BLaER1 (cell line): ENCODE data around the gene LHX3.

Source experiments
- H3K27ac ChIP-seq: shearing (Covaris generic); formaldehyde crosslinking; 2 replicates; pipeline ENCODE4 v1.8.1; 2022
- H3K27me3 ChIP-seq: shearing (Covaris generic); formaldehyde crosslinking; 2 replicates; pipeline ENCODE4 v1.8.1; 2022
- H3K36me3 ChIP-seq: shearing (Covaris generic); formaldehyde crosslinking; 2 replicates; pipeline ENCODE4 v1.8.1; 2022
- H3K4me1 ChIP-seq: shearing (Covaris generic); formaldehyde crosslinking; 2 replicates; pipeline ENCODE4 v1.8.1; 2022
- H3K4me2 ChIP-seq: shearing (Covaris generic); formaldehyde crosslinking; 2 replicates; pipeline ENCODE4 v1.8.1; 2022
- H3K4me3 ChIP-seq: shearing (Covaris generic); formaldehyde crosslinking; 2 replicates; pipeline ENCODE4 v1.8.1; 2022
- H3K9ac ChIP-seq: shearing (Covaris generic); formaldehyde crosslinking; 2 replicates; pipeline ENCODE4 v1.8.1; 2022
- H3K9me3 ChIP-seq: shearing (Covaris generic); formaldehyde crosslinking; 2 replicates; pipeline ENCODE4 v1.8.1; 2022
- H4K20me1 ChIP-seq: shearing (Covaris generic); formaldehyde crosslinking; 2 replicates; pipeline ENCODE4 v1.8.1; 2022
- Cebpa-rat ChIP-seq: shearing (Covaris generic); IDR thresholded peaks from 2 replicates; pipeline ENCODE4 v1.8.1; 2022

The LHX3 gene

DNA sequence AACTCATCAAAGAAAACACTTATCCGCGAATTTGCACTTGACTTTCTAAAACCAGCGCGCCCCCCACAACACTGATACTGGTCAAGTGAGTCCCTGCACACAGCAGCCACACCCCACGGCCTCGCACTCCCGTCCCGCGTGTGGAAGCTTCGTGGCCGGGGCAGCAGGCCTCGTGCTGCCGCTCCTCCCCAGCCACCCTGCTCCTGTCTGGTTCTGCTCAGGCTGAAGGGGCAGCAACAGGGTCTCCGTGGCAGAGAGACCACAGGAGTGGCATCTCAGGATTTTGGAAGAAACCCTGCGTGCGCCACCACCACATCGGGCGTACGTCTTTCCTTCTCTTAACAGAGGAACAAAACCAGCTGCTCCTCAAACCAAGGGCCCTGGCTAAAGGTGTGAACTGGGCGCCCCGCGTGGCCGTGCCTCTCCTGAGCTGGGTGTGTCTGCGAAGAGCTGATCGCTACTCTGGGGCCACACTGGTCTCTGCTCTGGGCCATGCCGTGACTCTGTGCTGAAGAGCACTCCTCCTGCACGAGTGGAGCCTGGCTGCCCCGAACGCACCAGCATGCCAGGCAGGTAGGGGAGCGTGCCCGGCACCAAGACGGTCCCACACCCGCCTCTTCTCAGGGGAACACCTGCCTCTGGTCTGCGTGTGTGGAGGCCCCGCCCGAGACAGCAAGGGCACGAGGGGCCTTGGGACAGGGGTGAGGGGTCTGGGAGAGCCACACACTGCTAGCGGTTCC is 17.4 kb upstream of the LHX3 start:
- peak overlapping the region; percentile 94 for H3K4me2 ChIP-seq
- peak overlapping the region; percentile 65; the same call in 1 of the 2 replicates for H3K4me3 ChIP-seq
- peaks cover 41% of the 10 kb centered on the region for H3K36me3 ChIP-seq
- no peaks in the 10 kb centered on the region for H3K9me3 ChIP-seq
- no peaks in the 10 kb centered on the region for H3K27me3 ChIP-seq
- no peak for TF ChIP-seq Cebpa-rat
- H3K4me1 ChIP-seq, result peaks cover 100% of the 10 kb centered on the region
- H3K27ac ChIP-seq, result peak overlapping the region; percentile 81
- peak overlapping the region; percentile 65; the same call in 1 of the 2 replicates for H3K9ac ChIP-seq
- peaks cover 71% of the 10 kb centered on the region for H4K20me1 ChIP-seq

DNA sequence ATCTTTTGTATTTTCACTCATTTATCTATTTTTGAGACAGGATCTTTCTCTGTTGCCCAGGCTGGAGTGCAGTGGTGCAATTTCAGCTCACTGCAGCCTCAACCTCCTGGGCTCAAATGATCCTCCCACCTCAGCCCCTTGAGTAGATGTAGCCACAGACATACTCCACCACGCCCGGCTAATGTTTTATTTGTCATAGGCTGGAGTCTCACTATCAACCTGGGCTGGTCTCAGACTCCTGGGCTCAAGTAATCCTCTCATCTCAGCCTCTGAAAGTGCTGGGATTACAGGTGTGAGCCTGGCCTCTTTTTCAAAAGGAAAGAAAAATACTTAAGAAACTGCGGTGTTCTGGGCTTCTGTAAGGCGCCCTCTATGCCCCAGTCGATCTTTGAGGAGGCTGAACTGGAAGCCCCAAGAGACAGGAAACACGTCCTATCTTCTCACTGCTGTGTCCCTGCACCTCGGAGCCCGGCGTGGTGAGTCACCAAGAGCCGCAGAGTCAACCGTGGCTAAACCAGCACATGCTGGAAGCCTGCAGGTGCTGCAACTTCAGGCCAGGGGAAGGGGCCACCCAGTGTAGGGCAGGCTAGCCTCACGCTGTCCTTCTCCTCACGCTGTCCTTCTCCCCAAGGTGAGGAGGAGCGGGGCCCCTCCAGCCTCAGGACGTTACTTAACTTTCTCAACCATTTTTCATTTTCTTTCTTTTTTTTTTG is 15.2 kb upstream of the LHX3 start:
- H3K27ac ChIP-seq, result peak overlapping the region; percentile 81
- H4K20me1 ChIP-seq, result peaks cover 75% of the 10 kb centered on the region
- no peak for TF ChIP-seq Cebpa-rat
- 0 out of 2 replicates have a peak overlapping the region, but pooled peaks have one; percentile 18 for H3K4me3 ChIP-seq
- H3K9ac ChIP-seq, result peak overlapping the region; percentile 61; the same call in 1 of the 2 replicates
- peaks cover 100% of the 10 kb centered on the region for H3K4me1 ChIP-seq
- H3K36me3 ChIP-seq, result peaks cover 53% of the 10 kb centered on the region
- H3K4me2 ChIP-seq, result peak overlapping the region; percentile 94
- no peaks in the 10 kb centered on the region for H3K27me3 ChIP-seq
- no peaks in the 10 kb centered on the region for H3K9me3 ChIP-seq

DNA sequence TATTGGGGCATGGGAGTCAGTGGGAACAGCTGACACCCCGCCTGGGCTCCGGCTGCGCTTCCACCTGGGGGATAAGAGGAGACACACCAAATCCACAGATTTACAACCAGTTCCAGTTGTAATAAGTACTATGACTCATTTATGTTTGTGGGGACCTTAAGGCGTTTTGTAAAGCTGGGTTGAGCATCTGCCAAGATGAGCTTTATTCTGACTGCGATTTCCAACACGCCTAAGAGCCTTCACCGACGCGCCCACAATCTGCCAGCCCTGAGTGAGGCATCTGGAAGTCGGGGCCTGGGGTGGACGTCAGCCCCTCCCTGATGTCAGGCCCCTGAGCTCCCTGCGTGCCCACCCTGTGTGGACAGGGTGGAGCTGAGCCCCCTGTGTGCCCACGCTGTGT is 14.3 kb upstream of the LHX3 start:
- 0 out of 2 replicates have a peak overlapping the region, but pooled peaks have one; percentile 1 for H3K4me3 ChIP-seq
- H3K36me3 ChIP-seq, result peaks cover 62% of the 10 kb centered on the region
- peak overlapping the region; percentile 81; the same call in 1 of the 2 replicates for H3K27ac ChIP-seq
- H3K4me2 ChIP-seq, result peak overlapping the region; percentile 94
- H4K20me1 ChIP-seq, result peaks cover 84% of the 10 kb centered on the region
- peaks cover 3% of the 10 kb centered on the region for H3K9me3 ChIP-seq
- H3K9ac ChIP-seq, result peak overlapping the region; percentile 61
- peaks cover 100% of the 10 kb centered on the region for H3K4me1 ChIP-seq
- H3K27me3 ChIP-seq, result no peaks in the 10 kb centered on the region
- TF ChIP-seq Cebpa-rat, result no peak

DNA sequence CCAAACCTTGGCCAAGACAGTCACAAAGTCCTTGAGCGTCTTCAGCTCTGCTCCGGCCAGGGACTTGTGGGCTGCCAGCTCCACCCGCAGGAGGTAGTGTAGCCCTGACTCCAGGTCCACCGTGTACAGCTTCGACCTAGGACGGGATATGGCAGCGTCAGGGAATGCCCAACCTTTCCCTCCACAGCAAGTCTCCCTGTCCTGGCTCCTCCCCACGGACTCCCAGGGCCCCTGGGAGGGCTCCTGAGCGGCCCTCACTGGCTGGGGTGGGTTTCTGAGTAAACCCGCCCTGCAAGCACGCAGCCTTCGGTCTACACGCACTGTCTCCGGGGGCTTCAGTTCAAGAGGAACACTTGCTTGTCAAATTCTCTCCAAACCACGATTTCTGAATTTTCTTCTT is 13.7 kb upstream of the LHX3 start:
- 0 out of 2 replicates have a peak overlapping the region, but pooled peaks have one; percentile 1 for H3K4me3 ChIP-seq
- H3K27ac ChIP-seq, result peak overlapping the region; percentile 81
- H3K9me3 ChIP-seq, result peaks cover 9% of the 10 kb centered on the region
- TF ChIP-seq Cebpa-rat, result no peak
- peaks cover 68% of the 10 kb centered on the region for H3K36me3 ChIP-seq
- peak overlapping the region; percentile 61 for H3K9ac ChIP-seq
- H3K27me3 ChIP-seq, result no peaks in the 10 kb centered on the region
- peak overlapping the region; percentile 94 for H3K4me2 ChIP-seq
- peaks cover 94% of the 10 kb centered on the region for H3K4me1 ChIP-seq
- peaks cover 90% of the 10 kb centered on the region for H4K20me1 ChIP-seq

DNA sequence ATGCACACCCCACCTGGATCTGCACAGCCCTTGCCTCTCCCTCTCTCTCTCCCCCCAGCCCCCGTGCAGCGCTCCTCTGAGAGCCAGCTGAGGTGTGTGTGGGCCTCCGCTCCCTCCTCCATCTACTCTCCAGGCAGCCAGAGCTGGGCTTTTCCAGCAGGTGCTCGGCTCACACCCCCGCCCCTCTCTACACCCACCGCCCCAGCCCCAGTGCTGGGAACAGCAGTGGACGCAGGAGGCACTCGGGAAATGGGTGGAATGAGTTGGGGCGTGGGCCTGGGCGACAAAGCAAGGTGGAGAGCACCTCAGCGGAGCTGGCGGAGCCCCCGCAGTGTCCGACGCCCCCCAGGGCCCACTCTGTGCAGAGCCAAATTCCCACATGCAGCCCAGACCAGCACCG is 13.3 kb upstream of the LHX3 start:
- H3K27ac ChIP-seq, result peak overlapping the region; percentile 81
- H3K9ac ChIP-seq, result peak overlapping the region; percentile 61
- peak overlapping the region; percentile 1; the same call in 1 of the 2 replicates for H3K4me3 ChIP-seq
- peaks cover 94% of the 10 kb centered on the region for H4K20me1 ChIP-seq
- peaks cover 10% of the 10 kb centered on the region for H3K9me3 ChIP-seq
- peaks cover 90% of the 10 kb centered on the region for H3K4me1 ChIP-seq
- peak overlapping the region; percentile 94 for H3K4me2 ChIP-seq
- H3K36me3 ChIP-seq, result peaks cover 72% of the 10 kb centered on the region
- H3K27me3 ChIP-seq, result no peaks in the 10 kb centered on the region
- no peak for TF ChIP-seq Cebpa-rat

DNA sequence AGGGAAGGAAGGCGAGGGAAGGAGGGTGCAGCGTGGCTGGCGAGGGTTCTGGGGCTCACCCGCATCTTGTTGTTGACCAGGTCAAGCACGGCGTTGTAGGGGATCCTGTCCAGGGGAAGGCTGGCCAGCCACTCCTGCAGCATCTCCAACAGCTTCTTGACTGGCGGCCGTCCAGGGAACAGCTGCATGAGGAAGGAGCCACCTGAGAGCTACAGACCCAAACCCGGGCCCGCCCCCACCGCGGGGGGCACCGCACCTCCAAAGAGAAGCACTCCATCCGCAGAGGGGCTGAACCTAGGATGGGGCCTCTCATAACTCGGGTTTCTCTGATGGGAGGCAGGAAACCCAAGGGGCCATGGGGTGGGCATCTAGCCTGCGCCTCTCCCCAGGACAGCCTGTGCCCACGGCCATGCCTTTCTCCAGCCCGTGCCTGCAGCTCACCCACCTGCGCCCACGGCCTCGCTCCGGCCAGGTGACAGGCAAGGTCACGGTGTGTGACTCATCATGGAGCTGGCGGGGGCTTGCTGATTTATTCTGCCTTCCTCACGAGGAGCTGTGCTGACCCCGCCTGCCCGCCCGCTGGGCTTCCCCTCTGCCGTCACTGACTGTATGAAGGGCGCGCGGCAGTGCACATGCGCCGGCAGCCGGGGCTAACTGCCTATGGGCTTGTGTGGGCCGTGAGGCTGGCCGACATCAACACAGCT is 11.8 kb upstream of the LHX3 start:
- Histone ChIP-seq H3K9ac (no peak overlapping the region), H3K4me1 (peaks cover 89% of the 10 kb centered on the region), H4K20me1 (peaks cover 100% of the 10 kb centered on the region), H3K27ac (no peak overlapping the region), H3K9me3 (peaks cover 10% of the 10 kb centered on the region), H3K27me3 (no peaks in the 10 kb centered on the region), H3K36me3 (peaks cover 83% of the 10 kb centered on the region), H3K4me3 (no peak overlapping the region), H3K4me2 (peak overlapping the region; percentile 94)
- TF ChIP-seq Cebpa-rat, result no peak

DNA sequence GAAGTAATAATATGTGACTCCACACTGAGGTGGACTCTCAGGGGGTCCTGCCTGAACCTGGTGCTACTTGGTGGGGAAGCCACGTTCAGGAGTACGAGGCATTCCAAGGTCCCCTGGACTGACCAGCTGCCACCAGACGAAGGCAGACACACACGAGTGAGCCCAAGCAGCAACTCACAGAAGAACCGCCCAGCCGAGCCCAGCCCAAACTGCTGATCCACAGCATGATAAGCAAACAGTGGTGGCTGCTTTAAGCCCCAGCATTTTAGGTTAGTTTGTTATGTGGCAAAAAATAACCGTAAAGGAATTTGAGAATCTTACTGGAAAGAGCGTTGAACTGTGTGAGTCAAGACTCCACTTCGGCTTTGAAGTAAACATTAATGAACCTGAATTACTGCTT is 8.8 kb upstream of the LHX3 start:
- no peak for TF ChIP-seq Cebpa-rat
- H3K4me3 ChIP-seq, result no peak overlapping the region
- no peak overlapping the region for H3K4me2 ChIP-seq
- peaks cover 10% of the 10 kb centered on the region for H3K9me3 ChIP-seq
- peaks cover 66% of the 10 kb centered on the region for H3K4me1 ChIP-seq
- no peak overlapping the region for H3K9ac ChIP-seq
- peaks cover 99% of the 10 kb centered on the region for H3K36me3 ChIP-seq
- peaks cover 100% of the 10 kb centered on the region for H4K20me1 ChIP-seq
- no peak overlapping the region for H3K27ac ChIP-seq
- no peaks in the 10 kb centered on the region for H3K27me3 ChIP-seq

DNA sequence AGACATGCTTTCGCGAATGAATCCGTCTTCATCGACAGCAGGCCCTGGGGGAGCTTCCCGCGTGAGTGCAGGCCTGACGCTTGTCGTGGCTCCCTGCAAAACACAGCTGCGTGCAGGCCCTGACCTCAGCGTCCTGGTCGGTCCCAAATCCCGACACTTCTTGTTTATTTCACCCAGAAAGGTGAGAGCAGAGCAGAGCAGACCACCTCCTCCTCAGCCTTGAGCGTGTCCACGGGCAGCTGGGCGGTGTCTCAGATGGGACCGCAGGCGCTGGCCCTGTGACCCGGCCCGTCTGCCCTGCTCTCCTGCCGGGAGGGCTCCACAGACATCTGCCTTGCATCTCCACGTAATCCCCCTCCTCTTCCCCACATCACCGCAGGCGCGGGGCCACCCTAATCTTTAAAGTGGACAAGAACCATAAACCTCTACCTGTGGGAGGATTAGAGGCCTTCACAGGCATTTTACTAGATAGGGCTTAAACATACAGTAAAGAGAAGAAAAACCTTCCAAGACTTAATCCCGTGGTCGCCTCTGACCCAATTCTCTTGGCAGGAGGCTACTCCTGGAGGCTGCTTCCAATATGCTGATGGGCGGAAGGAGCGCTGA is 7.5 kb upstream of the LHX3 start:
- H3K36me3 ChIP-seq, result peaks cover 97% of the 10 kb centered on the region
- peaks cover 63% of the 10 kb centered on the region for H3K4me1 ChIP-seq
- H4K20me1 ChIP-seq, result peaks cover 98% of the 10 kb centered on the region
- no peak for TF ChIP-seq Cebpa-rat
- peak overlapping the region; percentile 28 for H3K4me2 ChIP-seq
- H3K4me3 ChIP-seq, result no peak overlapping the region
- no peak overlapping the region for H3K27ac ChIP-seq
- H3K9me3 ChIP-seq, result peaks cover 10% of the 10 kb centered on the region
- H3K27me3 ChIP-seq, result no peaks in the 10 kb centered on the region
- no peak overlapping the region for H3K9ac ChIP-seq
